Measurements from ENCODE around the gene TMED1. TPM values are rescaled to one million over a fixed set of nuclear protein-coding genes. Genes with fewer than 3 reads are reported as not detected.

The TMED1 gene
- polyA plus RNA-seq, 1 donor from 2014 or later, result 20.2 TPM

GRCh38 chr19:10852941-10853340 is 16.9 kb upstream of the TMED1 start:
- Histone ChIP-seq H3K9ac (ENCODE audit: low read length) (no peak overlapping the region), H3K4me3 (ENCODE audit: low read length) (no peak overlapping the region)
- TF ChIP-seq REST (IDR thresholded peaks at IDR 0.05; ENCODE audit: borderline replicate concordance) (no peak), POLR2AphosphoS5 (IDR thresholded peaks at IDR 0.05) (no peak), RAD21 (conservative IDR thresholded peaks at IDR 0.05) (no peak), CTCF (IDR thresholded peaks at IDR 0.05; ENCODE audit: poor library complexity, severe bottlenecking) (no peak), MXI1 (conservative IDR thresholded peaks at IDR 0.05; ENCODE audit: poor library complexity, severe bottlenecking) (no peak), SMC3 (conservative IDR thresholded peaks at IDR 0.05; ENCODE audit: poor library complexity) (no peak), EZH2 (IDR thresholded peaks at IDR 0.05; ENCODE audit: borderline replicate concordance, insufficient read depth, low read length, poor library complexity, severe bottlenecking) (no peak), EP300 (conservative IDR thresholded peaks at IDR 0.05; ENCODE audit: poor library complexity, severe bottlenecking) (no peak), TAF1 (IDR thresholded peaks at IDR 0.05; ENCODE audit: low read depth) (no peak)

GRCh38 chr19:10852098-10852800 is 16.2 kb upstream of the TMED1 start:
- no peak overlapping the region for H3K27ac ChIP-seq (ENCODE audit: low read length)
- TF ChIP-seq EP300 (conservative IDR thresholded peaks at IDR 0.05; ENCODE audit: poor library complexity, severe bottlenecking), result no peak
- no peak for TF ChIP-seq RAD21 (conservative IDR thresholded peaks at IDR 0.05)
- no peak for TF ChIP-seq CTCF (IDR thresholded peaks at IDR 0.05; ENCODE audit: poor library complexity, severe bottlenecking)
- TF ChIP-seq SMC3 (conservative IDR thresholded peaks at IDR 0.05; ENCODE audit: poor library complexity), result no peak
- no peak for TF ChIP-seq EZH2 (IDR thresholded peaks at IDR 0.05; ENCODE audit: borderline replicate concordance, insufficient read depth, low read length, poor library complexity, severe bottlenecking)
- no peak for TF ChIP-seq MXI1 (conservative IDR thresholded peaks at IDR 0.05; ENCODE audit: poor library complexity, severe bottlenecking)
- TF ChIP-seq REST (IDR thresholded peaks at IDR 0.05; ENCODE audit: borderline replicate concordance), result no peak
- no peak for TF ChIP-seq TAF1 (IDR thresholded peaks at IDR 0.05; ENCODE audit: low read depth)
- TF ChIP-seq POLR2AphosphoS5 (IDR thresholded peaks at IDR 0.05), result no peak
- no peaks in the 10 kb centered on the region for H3F3A ChIP-seq (ENCODE audit: insufficient read depth, low read length, poor library complexity, severe bottlenecking)
- H3K79me2 ChIP-seq (replicated peaks; ENCODE audit: insufficient read depth, low read length), result no peaks in the 10 kb centered on the region
- H3K36me3 ChIP-seq (ENCODE audit: insufficient read depth, low read length), result no peaks in the 10 kb centered on the region
- no peak overlapping the region for H3K9ac ChIP-seq (ENCODE audit: low read length)
- H3K4me2 ChIP-seq (ENCODE audit: low read length), result no peak overlapping the region
- no peaks in the 10 kb centered on the region for H4K20me1 ChIP-seq (ENCODE audit: insufficient read depth)
- H2AFZ ChIP-seq (ENCODE audit: low read depth, low read length), result no peak overlapping the region
- no peaks in the 10 kb centered on the region for H3K9me3 ChIP-seq (ENCODE audit: low read length)
- H3K4me3 ChIP-seq (ENCODE audit: low read length), result no peak overlapping the region
- no peaks in the 10 kb centered on the region for H3K9me2 ChIP-seq (ENCODE audit: insufficient read depth, low read length)
- H3K27me3 ChIP-seq (ENCODE audit: insufficient read depth, low read depth, low read length), result no peaks in the 10 kb centered on the region

More at GRCh38 chr19:10852941-10853340, 16.9 kb upstream of the TMED1 start:
- Histone ChIP-seq H3K9me3 (ENCODE audit: low read length) (no peaks in the 10 kb centered on the region), H3K27ac (ENCODE audit: low read length) (no peak overlapping the region), H4K20me1 (ENCODE audit: insufficient read depth) (no peaks in the 10 kb centered on the region), H3K27me3 (ENCODE audit: insufficient read depth, low read depth, low read length) (no peaks in the 10 kb centered on the region), H3K4me2 (ENCODE audit: low read length) (no peak overlapping the region), H3K36me3 (ENCODE audit: insufficient read depth, low read length) (no peaks in the 10 kb centered on the region), H3K9me2 (ENCODE audit: insufficient read depth, low read length) (no peaks in the 10 kb centered on the region), H2AFZ (ENCODE audit: low read depth, low read length) (no peak overlapping the region), H3F3A (ENCODE audit: insufficient read depth, low read length, poor library complexity, severe bottlenecking) (no peaks in the 10 kb centered on the region), H3K79me2 (replicated peaks; ENCODE audit: insufficient read depth, low read length) (no peaks in the 10 kb centered on the region)
